Esophagus muscularis mucosa (tissue), 4 donors: ENCODE results near the gene TP73. TPM values are rescaled to one million over a fixed set of nuclear protein-coding genes. Genes with fewer than 3 reads are reported as not detected.

Experiments used
- DNase-seq: peaks from one replicate; pipeline ENCODE4 v3.0.0-alpha.2; 2017; ENCODE audit errors: extremely low spot score
- H3K27ac ChIP-seq, 4 donors: fragments of 200-600 bp; sonication (generic); replicated peaks in 1 of 4; 1 replicate in 3 of 4; 2 replicates in 1 of 4; pipeline ENCODE4 v1.5.1; 2016 to 2019; ENCODE audit warnings: mild to moderate bottlenecking in 1 of 4
- H3K27me3 ChIP-seq, 4 donors: fragments of 200-600 bp; sonication (generic); one replicate each; pipeline versions ENCODE4 v1.5.1 to v1.6.0; 2016 to 2019
- H3K36me3 ChIP-seq, 4 donors: fragments of 200-600 bp; sonication (generic); one replicate each; pipeline ENCODE4 v1.5.1; 2016 to 2019
- H3K4me1 ChIP-seq, 4 donors: fragments of 200-600 bp; sonication (generic); one replicate each; pipeline ENCODE4 v1.5.1; 2016 to 2019
- H3K4me3 ChIP-seq, 4 donors: fragments of 200-600 bp; sonication (generic); 1 replicate in 2 of 4; 2 replicates in 2 of 4; pipeline ENCODE4 v1.5.1; 2016 to 2019; ENCODE audit warnings: mild to moderate bottlenecking in 4 of 4, moderate library complexity in 1 of 4
- H3K9me3 ChIP-seq, 4 donors: fragments of 200-600 bp; sonication (generic); 1 replicate in 3 of 4; 2 replicates in 1 of 4; pipeline ENCODE4 v1.5.1; 2016 to 2019
- EP300 ChIP-seq: sonication (generic); formaldehyde crosslinking; IDR thresholded peaks from one replicate; pipeline ENCODE4 v1.6.1; 2017; ENCODE audit warnings: antibody characterized with exemption
- POLR2A ChIP-seq: fragments of 450-650 bp; IDR thresholded peaks from one replicate; pipeline ENCODE4 v1.6.1; 2017; ENCODE audit warnings: antibody characterized with exemption, moderate library complexity, mild to moderate bottlenecking, low read depth
- POLR2AphosphoS5 ChIP-seq, 2 donors: sonication (generic); formaldehyde crosslinking; IDR thresholded peaks; one replicate each; pipeline ENCODE4 v1.6.1; 2017; ENCODE audit warnings: antibody characterized with exemption in 2 of 2
- WGBS: methylation state at CpG from one replicate; pipeline ENCODE4 v1.1.5; 2018; 5-methylcytosine and 5-hydroxymethylcytosine counted together
- intact Hi-C: fragments of 100-400 bp; cut with DNase I; formaldehyde crosslinking; loops from one replicate; pipeline ENCODE4 v1.15.1; 2023
- total RNA-seq, 4 donors: library from RNA; depleted of rRNA; stranded (reverse); fragments of >200 nt; gene quantifications; one replicate each; pipeline versions ENCODE4 v1.1.0 to v1.2.1, GENCODE V29; 2016
- TF ChIP-seq, protein P1 (sequence below), 3 experiments: fragments of 200-600 bp in 2 of 3; fragments of 450-650 bp in 1 of 3; sonication (generic) in 2 of 3; IDR thresholded peaks; one replicate each; pipeline ENCODE4 v1.5.1; 2017 to 2019; ENCODE audit warnings: antibody characterized with exemption in 3 of 3, mild to moderate bottlenecking in 2 of 3, moderate library complexity in 1 of 3

TP73 gene
- total RNA-seq, 4 donors from 2014 or later: not detected

DNA sequence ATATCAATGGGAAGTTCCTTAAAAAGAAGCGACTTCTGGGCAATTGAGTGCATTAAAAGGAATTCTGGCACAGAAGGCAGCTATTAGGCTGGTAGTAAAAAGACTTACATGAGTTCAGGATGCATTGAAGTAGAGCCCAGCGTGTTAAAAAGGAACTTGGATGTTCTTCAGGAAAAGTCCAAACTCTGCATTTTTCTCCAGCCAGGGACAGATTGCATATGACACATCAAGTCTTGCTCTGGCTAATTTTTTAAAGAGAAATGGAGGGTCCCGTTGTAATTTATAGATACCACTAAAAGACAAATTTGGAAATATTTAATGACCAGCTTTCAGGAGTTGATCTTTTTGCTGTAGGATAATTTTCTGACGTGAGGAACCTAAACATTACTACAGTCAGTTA lies 26.3 kb upstream of the TP73 start:
- Histone ChIP-seq H3K4me1 (peaks cover 24 to 40% (median 33%) of the 10 kb centered on the region in 4 donors), H3K27me3 (no peaks in the 10 kb centered on the region), H3K27ac (peak overlapping the region in 1 of 4 donors; percentile 91), H3K36me3 (peaks cover 28 to 44% (median 39%) of the 10 kb centered on the region in 4 donors), H3K4me3 (peak overlapping the region; percentile 97 to 100 (median 99)), H3K9me3 (no peaks in the 10 kb centered on the region)
- no peak for TF ChIP-seq EP300
- TF ChIP-seq, protein P1, sequence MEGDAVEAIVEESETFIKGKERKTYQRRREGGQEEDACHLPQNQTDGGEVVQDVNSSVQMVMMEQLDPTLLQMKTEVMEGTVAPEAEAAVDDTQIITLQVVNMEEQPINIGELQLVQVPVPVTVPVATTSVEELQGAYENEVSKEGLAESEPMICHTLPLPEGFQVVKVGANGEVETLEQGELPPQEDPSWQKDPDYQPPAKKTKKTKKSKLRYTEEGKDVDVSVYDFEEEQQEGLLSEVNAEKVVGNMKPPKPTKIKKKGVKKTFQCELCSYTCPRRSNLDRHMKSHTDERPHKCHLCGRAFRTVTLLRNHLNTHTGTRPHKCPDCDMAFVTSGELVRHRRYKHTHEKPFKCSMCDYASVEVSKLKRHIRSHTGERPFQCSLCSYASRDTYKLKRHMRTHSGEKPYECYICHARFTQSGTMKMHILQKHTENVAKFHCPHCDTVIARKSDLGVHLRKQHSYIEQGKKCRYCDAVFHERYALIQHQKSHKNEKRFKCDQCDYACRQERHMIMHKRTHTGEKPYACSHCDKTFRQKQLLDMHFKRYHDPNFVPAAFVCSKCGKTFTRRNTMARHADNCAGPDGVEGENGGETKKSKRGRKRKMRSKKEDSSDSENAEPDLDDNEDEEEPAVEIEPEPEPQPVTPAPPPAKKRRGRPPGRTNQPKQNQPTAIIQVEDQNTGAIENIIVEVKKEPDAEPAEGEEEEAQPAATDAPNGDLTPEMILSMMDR (IDR thresholded peaks at IDR 0.05): no peak
- TF ChIP-seq POLR2AphosphoS5 (IDR thresholded peaks at IDR 0.05): no peak
- no peak for TF ChIP-seq POLR2A
- DNase-seq: no peak
- WGBS: 83% methylated on average over 4 of the region's 4 CpGs
- intact Hi-C loops: no loop called here

DNA sequence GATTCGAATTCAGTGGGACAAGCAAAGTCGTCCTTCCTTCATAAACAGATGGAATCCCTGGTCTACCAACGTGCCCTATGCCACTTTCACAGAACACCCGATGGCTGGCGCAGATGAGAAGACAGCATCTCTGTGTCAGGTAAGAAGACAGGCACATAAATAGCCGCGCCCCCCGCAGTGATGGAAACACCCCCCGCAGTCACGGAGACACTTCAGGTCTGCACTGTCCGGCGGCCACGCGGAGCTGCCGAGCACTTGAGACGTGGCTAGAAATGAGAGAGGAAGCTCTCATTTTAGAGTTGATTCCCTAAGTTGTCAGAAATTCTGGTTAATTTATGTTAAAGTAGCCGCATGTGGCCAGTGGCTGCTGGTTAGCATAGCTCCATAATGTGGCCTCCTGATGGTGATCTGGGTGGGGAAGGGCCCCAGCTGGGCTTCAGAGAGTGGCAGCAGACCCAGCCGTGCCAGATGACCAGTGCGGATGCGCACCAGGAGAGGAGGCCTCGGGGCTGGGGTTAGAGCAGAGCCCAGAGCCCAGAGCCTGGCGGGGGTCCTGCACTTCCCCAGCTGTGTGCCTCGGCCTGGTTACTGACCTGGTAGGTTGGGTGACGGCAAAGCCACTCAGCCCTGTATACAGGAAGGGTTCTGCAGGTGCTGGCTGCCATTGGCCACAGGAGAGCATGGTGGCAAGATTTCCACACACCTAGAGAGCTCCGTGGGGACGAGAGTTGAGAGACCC lies 24.6 kb upstream of the TP73 start:
- Histone ChIP-seq H3K27me3 (no peaks in the 10 kb centered on the region), H3K4me1 (peaks cover 24 to 32% (median 28%) of the 10 kb centered on the region in 4 donors), H3K9me3 (no peaks in the 10 kb centered on the region), H3K4me3 (no peak overlapping the region), H3K27ac (no peak overlapping the region), H3K36me3 (peaks cover 33 to 60% (median 55%) of the 10 kb centered on the region in 4 donors)
- WGBS: 95% methylated on average over 21 of the region's 26 CpGs
- DNase-seq: no peak
- intact Hi-C loops: no loop called here
- TF ChIP-seq, protein P1 (IDR thresholded peaks at IDR 0.05): no peak
- TF ChIP-seq POLR2AphosphoS5 (IDR thresholded peaks at IDR 0.05) (no peak), EP300 (no peak), POLR2A (no peak)

DNA sequence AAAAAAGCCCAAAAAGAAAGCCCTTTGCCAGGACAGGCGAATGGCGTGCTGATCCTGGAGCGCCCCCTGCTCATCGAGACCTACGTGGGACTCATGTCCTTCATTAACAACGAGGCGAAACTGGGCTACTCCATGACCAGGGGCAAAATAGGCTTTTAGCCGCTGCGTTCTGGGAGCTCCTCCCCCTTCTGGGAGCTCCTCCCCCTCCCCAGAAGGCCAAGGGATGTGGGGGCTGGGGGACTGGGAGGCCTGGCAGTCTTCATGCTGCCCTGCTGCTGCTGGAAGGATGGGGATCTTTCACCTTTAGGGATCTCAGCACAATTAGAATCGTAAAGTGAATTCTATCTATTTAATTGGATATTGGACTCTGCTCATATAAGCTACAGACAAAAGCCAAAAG lies 23.9 kb upstream of the TP73 start:
- Histone ChIP-seq H3K4me1 (peaks cover 17 to 24% (median 20%) of the 10 kb centered on the region in 4 donors), H3K9me3 (no peaks in the 10 kb centered on the region), H3K36me3 (peaks cover 33 to 68% (median 63%) of the 10 kb centered on the region in 4 donors), H3K27me3 (no peaks in the 10 kb centered on the region), H3K4me3 (no peak overlapping the region), H3K27ac (no peak overlapping the region)
- no peak for DNase-seq
- 85% methylated on average over 10 of the region's 10 CpGs for WGBS
- TF ChIP-seq POLR2AphosphoS5 (IDR thresholded peaks at IDR 0.05) (no peak), POLR2A (no peak), EP300 (no peak)
- TF ChIP-seq, protein P1 (IDR thresholded peaks at IDR 0.05): no peak
- intact Hi-C loops: no loop called here

DNA sequence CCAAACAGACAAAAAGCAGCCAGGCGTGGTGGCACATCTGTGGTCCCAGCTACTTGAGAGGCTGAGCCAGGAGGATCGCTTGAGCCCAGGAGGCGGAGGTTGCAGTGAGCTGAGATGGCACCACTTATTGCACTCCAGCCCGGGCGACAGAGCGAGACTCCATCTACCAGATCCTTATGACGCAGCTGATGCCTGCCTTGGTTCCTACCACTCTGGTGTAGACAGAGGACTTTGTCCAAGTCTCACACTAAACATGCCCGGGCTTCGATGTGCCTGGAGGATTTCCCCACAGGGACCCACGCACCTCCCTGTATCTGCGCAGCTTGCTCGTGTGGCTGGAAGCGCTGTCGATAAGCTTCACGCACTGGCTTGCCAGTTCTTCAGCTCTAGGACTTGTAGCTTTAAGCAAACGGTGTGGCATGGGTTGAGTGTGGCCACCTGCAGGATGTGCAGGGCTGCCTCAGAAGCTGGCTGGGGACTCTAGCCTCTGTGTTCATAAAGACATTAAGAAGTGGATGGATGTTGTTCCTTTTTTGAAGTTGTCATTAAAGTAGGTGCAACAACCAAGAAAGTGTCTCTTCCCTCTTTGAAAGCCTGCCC lies 22.7 kb upstream of the TP73 start:
- H3K4me1 ChIP-seq: peaks cover 11 to 17% (median 12%) of the 10 kb centered on the region in 4 donors
- 94% methylated on average over 9 of the region's 16 CpGs for WGBS
- H3K4me3 ChIP-seq: no peak overlapping the region
- H3K27ac ChIP-seq: no peak overlapping the region
- no peak for TF ChIP-seq POLR2A
- no peak for TF ChIP-seq POLR2AphosphoS5 (IDR thresholded peaks at IDR 0.05)
- TF ChIP-seq, protein P1 (IDR thresholded peaks at IDR 0.05): no peak
- TF ChIP-seq EP300: no peak
- no peaks in the 10 kb centered on the region for H3K27me3 ChIP-seq
- no peaks in the 10 kb centered on the region for H3K9me3 ChIP-seq
- peaks cover 36 to 80% (median 75%) of the 10 kb centered on the region in 4 donors for H3K36me3 ChIP-seq
- no peak for DNase-seq
- intact Hi-C loops: no loop called here
